DND-41 (cell line): Measurements from ENCODE around the gene SCRG1.

Experiments used
- ATAC-seq: fragments of 200-7000 bp; cut with Tn5 transposase; 3 replicates; pipeline ENCODE4 v1.9.1; 2021; ENCODE audit warnings: low read depth; ENCODE audit not compliant: insufficient read depth
- DNase-seq: peaks from one replicate; pipeline ENCODE4 v3.0.0-alpha.2; 2020
- H2AFZ ChIP-seq: 2 replicates; pipeline ENCODE4 v1.6.0; 2012; ENCODE audit warnings: low read depth, low read length
- H3K27ac ChIP-seq: 2 replicates; pipeline ENCODE4 v1.5.1; 2012; ENCODE audit warnings: low read length, inconsistent platforms
- H3K27me3 ChIP-seq: fragments of 200-600 bp; sonication (generic); 2 replicates; pipeline ENCODE4 v1.6.0; 2012; ENCODE audit warnings: low read length, mild to moderate bottlenecking, inconsistent platforms; ENCODE audit not compliant: insufficient read depth, poor library complexity
- H3K36me3 ChIP-seq: 2 replicates; pipeline ENCODE4 v1.5.1; 2012; ENCODE audit warnings: low read length, inconsistent platforms; ENCODE audit not compliant: insufficient read depth
- H3K4me1 ChIP-seq: 2 replicates; pipeline ENCODE4 v1.5.1; 2012; ENCODE audit warnings: mild to moderate bottlenecking, low read length; ENCODE audit not compliant: insufficient read depth
- H3K4me2 ChIP-seq: 2 replicates; pipeline ENCODE4 v1.6.0; 2012; ENCODE audit warnings: mild to moderate bottlenecking, moderate library complexity, low read length, inconsistent platforms; ENCODE audit not compliant: insufficient read depth
- H3K4me3 ChIP-seq, 2 experiments: fragments of 200-600 bp in 1 of 2; shearing (Covaris generic) in 1 of 2; 2 replicates each; pipeline ENCODE4 v1.5.1; 2012 to 2016; ENCODE audit warnings: inconsistent platforms in 2 of 2, low read length in 2 of 2, mild to moderate bottlenecking in 2 of 2, low read depth in 1 of 2, moderate library complexity in 1 of 2
- H3K79me2 ChIP-seq: 2 replicates; pipeline ENCODE4 v1.6.0; 2012; ENCODE audit warnings: low read length, inconsistent platforms; ENCODE audit not compliant: insufficient read depth
- H3K9ac ChIP-seq: 2 replicates; pipeline ENCODE4 v1.6.0; 2012; ENCODE audit warnings: low read depth, mild to moderate bottlenecking, inconsistent platforms, low read length, moderate library complexity
- H3K9me3 ChIP-seq: 2 replicates; pipeline ENCODE4 v1.5.1; 2012; ENCODE audit warnings: low read length, moderate library complexity, mild to moderate bottlenecking, inconsistent platforms; ENCODE audit not compliant: insufficient read depth, severe bottlenecking
- H4K20me1 ChIP-seq: 2 replicates; pipeline ENCODE4 v1.6.0; 2012; ENCODE audit warnings: low read length; ENCODE audit not compliant: insufficient read depth
- EZH2 ChIP-seq: IDR thresholded peaks from 3 replicates; pipeline ENCODE4 v1.6.1; 2012; ENCODE audit warnings: borderline replicate concordance, low read depth, mild to moderate bottlenecking, moderate library complexity, low read length, inconsistent platforms; ENCODE audit not compliant: severe bottlenecking
- TF ChIP-seq, protein P1 (sequence below): IDR thresholded peaks from 2 replicates; pipeline ENCODE4 v1.5.1; 2012; ENCODE audit warnings: borderline replicate concordance, low read length, moderate library complexity, mild to moderate bottlenecking; ENCODE audit not compliant: poor library complexity, severe bottlenecking; ENCODE audit errors: extremely low read depth

SCRG1 gene

DNA sequence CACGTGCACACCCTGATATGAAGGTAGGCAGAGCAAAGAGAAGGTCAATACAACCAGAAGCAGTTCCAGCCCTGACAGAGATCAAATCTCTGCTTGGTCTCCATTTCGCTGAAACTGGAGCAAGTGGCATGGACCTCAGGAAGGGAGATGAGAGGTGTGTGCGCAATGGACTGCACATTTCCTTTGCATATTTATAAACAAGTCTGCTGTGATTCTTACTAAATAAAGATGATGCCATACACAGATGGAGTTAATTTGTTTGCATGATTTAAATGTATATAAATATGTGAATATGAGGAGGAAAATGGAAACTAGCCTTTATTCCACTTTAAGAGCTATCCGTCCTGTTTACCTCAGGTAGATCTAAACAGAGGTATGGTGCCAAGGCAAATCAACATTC, 2.1 kb upstream of the SCRG1 start:
- H3K4me1 ChIP-seq: peaks cover 9% of the 10 kb centered on the region
- no peak overlapping the region for H3K27ac ChIP-seq
- H3K27me3 ChIP-seq: no peaks in the 10 kb centered on the region
- no peak overlapping the region for H3K4me2 ChIP-seq
- TF ChIP-seq, protein P1, sequence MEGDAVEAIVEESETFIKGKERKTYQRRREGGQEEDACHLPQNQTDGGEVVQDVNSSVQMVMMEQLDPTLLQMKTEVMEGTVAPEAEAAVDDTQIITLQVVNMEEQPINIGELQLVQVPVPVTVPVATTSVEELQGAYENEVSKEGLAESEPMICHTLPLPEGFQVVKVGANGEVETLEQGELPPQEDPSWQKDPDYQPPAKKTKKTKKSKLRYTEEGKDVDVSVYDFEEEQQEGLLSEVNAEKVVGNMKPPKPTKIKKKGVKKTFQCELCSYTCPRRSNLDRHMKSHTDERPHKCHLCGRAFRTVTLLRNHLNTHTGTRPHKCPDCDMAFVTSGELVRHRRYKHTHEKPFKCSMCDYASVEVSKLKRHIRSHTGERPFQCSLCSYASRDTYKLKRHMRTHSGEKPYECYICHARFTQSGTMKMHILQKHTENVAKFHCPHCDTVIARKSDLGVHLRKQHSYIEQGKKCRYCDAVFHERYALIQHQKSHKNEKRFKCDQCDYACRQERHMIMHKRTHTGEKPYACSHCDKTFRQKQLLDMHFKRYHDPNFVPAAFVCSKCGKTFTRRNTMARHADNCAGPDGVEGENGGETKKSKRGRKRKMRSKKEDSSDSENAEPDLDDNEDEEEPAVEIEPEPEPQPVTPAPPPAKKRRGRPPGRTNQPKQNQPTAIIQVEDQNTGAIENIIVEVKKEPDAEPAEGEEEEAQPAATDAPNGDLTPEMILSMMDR: no peak
- TF ChIP-seq EZH2: no peak
- ATAC-seq: no peak
- no peaks in the 10 kb centered on the region for H3K9me3 ChIP-seq
- no peak overlapping the region for H3K9ac ChIP-seq
- H4K20me1 ChIP-seq: no peaks in the 10 kb centered on the region
- DNase-seq: no peak
- H3K36me3 ChIP-seq: no peaks in the 10 kb centered on the region
- H2AFZ ChIP-seq: no peak overlapping the region
- H3K4me3 ChIP-seq: no peak overlapping the region
- H3K79me2 ChIP-seq: no peaks in the 10 kb centered on the region

DNA sequence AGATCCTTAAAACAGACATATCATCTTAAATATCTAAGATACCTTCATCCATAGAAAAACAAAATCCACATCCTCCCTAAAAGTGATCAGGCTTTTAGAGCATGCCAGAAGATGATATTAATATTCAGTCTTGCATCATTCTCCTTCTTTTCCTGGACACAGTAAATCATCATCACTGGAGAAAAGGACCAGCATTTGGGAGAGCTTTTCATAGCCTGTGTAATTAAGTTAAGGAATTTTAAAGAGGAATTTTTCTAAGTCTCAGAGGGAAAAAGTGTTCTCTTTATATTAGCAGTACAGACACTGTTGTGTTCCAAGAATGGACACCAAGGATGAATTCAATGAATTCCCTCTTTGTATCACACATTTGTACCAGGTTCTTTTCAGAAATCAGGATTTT, 696 bp downstream of the SCRG1 start:
- TF ChIP-seq EZH2: no peak
- TF ChIP-seq, protein P1: no peak
- no peak overlapping the region for H3K9ac ChIP-seq
- H3K4me1 ChIP-seq: no peaks in the 10 kb centered on the region
- H3K4me2 ChIP-seq: no peak overlapping the region
- no peak overlapping the region for H3K4me3 ChIP-seq
- no peak overlapping the region for H3K27ac ChIP-seq
- DNase-seq: no peak
- H3K27me3 ChIP-seq: no peaks in the 10 kb centered on the region
- ATAC-seq: no peak
- H4K20me1 ChIP-seq: no peaks in the 10 kb centered on the region
- H2AFZ ChIP-seq: no peak overlapping the region
- no peaks in the 10 kb centered on the region for H3K36me3 ChIP-seq
- H3K79me2 ChIP-seq: no peaks in the 10 kb centered on the region
- no peaks in the 10 kb centered on the region for H3K9me3 ChIP-seq

DNA sequence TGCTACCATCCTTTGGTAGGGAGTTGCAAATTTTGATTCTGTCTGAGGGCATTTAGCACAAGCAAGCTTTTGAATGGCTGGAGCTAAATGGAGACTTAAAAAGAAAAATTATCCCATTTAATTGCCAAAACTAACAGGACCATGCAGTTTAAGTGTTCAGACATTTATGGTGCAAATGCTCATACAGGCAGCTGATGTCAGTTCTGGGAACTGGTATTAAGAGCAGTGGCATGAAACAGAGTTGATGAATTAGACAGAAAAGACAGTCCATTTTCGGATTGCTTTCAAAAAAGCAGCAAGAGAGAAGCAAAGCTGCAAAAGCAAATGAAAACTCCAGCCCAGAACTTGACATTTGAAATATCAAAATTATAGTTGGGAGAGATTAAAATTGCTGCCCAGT, 1.3 kb downstream of the SCRG1 start:
- Histone ChIP-seq H3K4me2 (no peak overlapping the region), H4K20me1 (no peaks in the 10 kb centered on the region), H3K27ac (no peak overlapping the region), H2AFZ (no peak overlapping the region), H3K79me2 (no peaks in the 10 kb centered on the region), H3K4me1 (no peaks in the 10 kb centered on the region), H3K9ac (no peak overlapping the region), H3K27me3 (no peaks in the 10 kb centered on the region), H3K36me3 (no peaks in the 10 kb centered on the region), H3K9me3 (no peaks in the 10 kb centered on the region), H3K4me3 (no peak overlapping the region)
- TF ChIP-seq EZH2: no peak
- TF ChIP-seq, protein P1: no peak
- ATAC-seq (no peak), DNase-seq (no peak)

DNA sequence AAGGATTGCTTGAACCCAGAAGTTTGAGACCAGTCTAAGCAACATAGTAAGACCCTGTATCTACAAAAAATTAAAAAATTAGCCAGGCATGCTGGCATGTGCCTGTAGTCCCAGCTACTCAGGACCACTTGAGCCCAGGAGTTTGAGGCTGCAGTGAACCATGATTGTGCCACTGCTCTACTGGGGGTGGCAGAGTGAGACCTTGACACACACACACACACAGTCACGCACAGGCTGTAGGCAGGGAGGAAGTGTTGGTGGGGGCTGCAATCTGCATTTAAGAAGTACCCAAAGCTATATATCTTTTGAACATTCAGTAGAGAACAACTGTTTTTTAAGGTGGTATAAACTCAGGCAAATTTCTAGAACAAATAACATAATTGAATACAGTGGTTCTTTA, 7.2 kb downstream of the SCRG1 start:
- TF ChIP-seq, protein P1: no peak
- TF ChIP-seq EZH2: no peak
- ATAC-seq (no peak), DNase-seq (no peak)
- H3K27me3 ChIP-seq: no peaks in the 10 kb centered on the region
- H3K9ac ChIP-seq: no peak overlapping the region
- no peak overlapping the region for H3K4me2 ChIP-seq
- no peak overlapping the region for H2AFZ ChIP-seq
- no peaks in the 10 kb centered on the region for H4K20me1 ChIP-seq
- H3K79me2 ChIP-seq: no peaks in the 10 kb centered on the region
- H3K4me1 ChIP-seq: no peaks in the 10 kb centered on the region
- no peaks in the 10 kb centered on the region for H3K9me3 ChIP-seq
- no peak overlapping the region for H3K27ac ChIP-seq
- H3K36me3 ChIP-seq: 0 out of 2 replicates have a peak, but pooled peaks cover 2% of the 10 kb centered on the region
- H3K4me3 ChIP-seq: no peak overlapping the region
